Left renal pelvis (tissue), 4 donors: ENCODE measurements around the gene TMEM185B. TPM values are rescaled to one million over a fixed set of nuclear protein-coding genes. Genes with fewer than 3 reads are reported as not detected.
"Not testable (repeated sequence)": the region's sequence is repeated elsewhere in the genome, so short reads cannot be mapped to it uniquely, and the experiment has no call there.

Experiments used
- DNase-seq, 4 donors: peaks; one replicate each; pipeline ENCODE4 v3.0.0-alpha.2; 2013; ENCODE audit warnings: low read depth in 4 of 4, low spot score in 3 of 4
- polyA plus RNA-seq, 4 donors: library from polyadenylated mRNA; unstranded; fragments of 120-200 nt; gene quantifications; one replicate each; pipeline ENCODE4 v1.2.1, GENCODE V29; 2013; ENCODE audit not compliant: insufficient read length in 4 of 4

TMEM185B gene
- polyA plus RNA-seq = 10 to 100 TPM; 21.0 to 29.3 (median 24.3) TPM

DNA sequence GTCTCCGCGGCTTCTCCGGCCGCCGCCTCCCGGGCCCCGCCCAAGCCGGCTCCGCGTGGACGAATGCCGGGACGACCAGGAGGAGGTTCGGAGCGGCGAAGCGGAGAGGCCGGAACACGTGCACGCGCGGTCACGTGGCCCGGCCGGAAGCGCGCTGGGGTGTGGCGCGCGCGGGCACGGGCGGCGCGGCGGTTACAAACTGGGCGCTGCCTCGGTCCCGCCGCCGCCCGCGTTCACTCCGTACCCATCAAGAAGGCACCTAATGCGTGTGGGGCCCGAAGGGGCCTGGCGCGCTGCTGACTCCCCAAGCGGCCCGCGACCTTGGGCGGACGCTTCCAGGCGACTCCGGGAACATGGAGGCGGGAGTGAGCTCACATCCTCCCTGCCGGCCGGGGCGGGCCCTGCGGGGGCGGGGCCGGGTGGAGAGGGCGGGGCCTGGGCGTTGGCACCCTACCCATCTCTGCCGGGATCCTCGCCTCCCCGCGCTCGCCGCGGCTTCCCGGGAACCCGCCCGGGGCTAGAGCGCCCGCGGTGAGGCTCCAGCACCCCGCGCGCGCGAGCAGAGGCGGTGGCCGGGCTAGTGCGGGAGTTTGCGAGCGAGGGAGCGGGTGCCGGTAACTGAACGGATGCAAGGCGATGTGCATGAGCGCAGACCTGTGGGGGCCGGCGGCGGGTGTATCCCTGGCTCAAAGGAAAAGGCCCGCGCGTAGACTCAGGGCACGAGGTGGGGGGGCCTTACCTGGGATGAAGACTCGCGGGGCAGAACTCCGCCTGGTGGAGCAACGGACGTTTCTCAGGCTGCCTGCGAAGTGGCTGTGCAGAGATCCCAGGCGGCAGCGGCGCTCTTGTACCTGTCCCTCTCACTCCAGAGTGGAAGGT, at the start of gene TMEM185B:
Gene TMEM185B (minus strand): TSS at position 367 of the 879 bp plus-strand sequence. CDS start 424 bp downstream, outside the sequence.
- DNase-seq = peak; percentile 64 to 74 (median 72)

DNA sequence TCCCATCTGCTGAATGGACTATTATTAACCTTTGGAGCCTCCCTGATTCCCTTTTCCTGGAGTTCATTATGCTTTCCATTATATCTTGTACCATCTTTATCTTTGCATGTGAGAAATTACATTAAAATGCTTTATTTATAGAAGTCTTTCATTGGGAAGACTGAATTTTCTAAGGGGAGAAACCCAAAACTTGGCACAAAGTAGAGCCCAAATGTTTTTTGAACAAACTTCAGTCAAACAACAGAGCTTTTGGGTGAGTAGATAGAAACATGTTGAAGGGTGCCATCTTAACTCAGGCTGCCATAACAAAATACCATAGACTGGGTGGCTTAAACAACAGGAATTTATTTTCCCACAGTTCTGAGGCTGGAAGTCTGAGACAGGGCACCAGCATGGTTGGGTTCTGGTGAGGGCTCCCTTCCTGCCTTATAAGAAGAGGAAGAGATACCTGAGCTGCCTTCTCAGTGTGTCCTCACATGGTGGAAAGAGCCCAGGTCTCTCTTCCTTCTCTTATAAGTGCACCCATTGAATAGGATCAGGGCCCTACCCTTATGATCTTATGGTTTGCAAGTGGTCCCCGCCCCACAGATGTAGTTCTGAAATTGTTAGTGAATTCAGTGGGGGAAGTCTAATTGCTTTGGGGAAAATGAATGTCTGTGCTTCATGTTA, 48.6 kb upstream of the TMEM185B start:
- DNase-seq = no peak

DNA sequence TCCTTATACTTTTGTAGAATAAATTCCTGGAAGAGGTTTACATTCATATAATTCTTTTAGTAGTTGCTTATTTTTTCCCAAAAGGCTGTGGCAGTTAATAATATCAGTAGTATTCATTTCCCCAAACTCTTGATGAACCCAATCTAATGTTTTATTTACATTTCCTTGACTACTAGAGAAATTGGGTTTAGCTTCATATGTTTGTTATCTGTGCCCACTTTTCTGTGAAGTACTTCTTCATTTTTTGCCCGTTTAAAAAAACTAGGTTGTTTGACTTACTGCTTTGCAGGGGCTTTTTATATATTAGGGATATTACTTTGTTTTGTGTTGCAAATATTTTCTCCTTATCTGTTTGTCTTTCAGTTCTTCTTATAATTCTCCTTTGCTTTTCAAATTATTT, 46.6 kb upstream of the TMEM185B start:
- DNase-seq = no peak

DNA sequence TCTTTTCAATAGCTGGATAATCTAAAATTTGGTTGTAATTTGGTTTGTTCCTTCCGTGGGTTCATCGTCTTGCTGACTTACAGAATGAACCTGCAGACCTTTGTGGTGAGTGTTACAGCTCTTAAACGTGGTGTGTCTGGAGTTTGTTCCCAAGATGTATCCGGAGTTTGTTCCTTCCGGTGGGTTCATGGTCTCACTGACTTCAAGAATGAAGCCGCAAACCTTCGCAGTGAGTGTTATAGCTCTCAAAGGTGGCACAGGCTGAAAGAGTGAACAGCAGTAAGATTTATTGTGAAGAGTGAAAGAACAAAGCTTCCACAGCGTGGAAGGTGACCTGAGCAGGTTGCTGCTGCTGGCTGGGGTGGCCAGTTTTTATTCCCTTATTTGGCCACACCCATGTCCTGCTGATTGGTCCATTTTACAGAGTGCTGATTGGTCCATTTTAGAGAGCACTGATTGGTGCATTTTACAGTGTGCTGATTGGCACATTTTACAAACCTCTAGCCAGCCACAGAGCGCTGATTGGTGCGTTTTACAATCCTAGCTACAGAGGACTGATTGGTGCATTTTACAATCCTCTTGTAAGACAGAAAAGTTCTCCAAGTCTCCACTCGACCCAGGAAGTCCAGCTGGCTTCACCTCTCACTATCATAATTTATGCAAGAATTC, 46.0 kb upstream of the TMEM185B start:
- no peak for DNase-seq

DNA sequence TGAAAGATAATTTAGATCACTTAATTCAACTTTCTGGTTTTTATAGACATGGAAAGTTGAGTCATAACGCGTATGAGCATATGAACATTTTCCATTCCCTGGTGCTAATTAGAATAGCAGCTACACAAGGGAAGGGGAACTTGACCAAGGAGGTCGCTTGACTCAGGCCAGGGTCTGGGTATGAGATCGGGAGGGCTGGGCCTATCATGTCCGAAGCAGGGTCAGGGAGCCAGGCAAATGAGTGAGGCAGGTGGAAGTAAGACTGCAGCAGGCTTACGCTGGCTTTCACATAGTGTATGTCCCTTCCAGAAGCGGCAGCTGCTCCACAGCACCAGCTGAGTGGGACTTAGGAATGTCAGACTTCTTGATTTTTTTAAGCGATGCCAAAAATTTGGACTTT, 44.1 kb upstream of the TMEM185B start:
- no peak for DNase-seq

DNA sequence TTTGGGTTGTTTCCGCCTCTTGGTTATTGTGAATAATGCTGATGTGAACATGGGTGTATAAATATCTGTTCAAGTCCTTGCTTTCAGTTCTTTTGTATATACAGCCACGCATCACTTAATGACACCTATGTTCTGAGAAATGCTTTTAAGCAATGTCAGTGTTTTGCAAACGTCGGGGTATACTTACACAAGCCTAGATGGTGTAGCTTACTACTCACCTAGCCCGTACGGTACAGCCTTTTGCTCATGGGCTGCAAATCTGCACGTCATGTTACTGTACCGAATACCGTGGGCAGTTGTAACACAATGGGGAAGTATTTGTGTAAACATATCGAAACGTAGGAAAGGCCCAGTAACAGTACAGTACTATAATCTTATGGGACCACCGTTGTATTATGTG, 41.8 kb upstream of the TMEM185B start:
- no peak for DNase-seq

DNA sequence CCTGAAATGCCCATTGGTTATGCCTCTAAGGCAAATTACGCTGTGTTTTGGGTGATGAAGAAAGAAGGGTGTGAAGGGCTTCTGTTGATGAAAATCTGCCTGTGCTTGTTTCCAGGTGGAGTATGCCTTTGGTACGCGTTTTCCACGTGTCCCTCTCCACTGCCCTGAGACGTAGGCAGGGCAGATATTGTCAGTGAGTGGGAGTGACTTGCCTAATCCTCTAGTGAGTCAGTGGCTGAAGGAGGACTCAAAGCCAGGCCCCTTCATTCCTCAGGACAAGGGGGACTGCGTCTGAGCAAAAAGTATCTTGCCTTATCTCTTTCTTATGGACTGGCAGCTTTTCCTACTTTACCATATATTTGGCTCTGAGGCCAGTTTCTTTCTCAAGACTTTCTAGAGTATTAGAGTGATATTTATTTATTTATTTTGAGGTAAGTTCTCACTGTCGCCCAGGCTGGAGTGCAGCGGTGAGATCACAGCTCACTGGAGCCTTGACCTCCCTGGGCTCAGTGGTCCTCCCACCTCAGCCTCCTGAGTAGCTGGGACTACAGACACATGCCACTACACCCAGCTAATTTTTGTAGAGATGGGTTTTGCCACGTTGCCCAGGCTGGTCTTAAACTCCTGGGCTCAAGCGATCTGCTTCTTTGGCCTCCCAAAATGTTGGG, 39.7 kb upstream of the TMEM185B start:
- no peak for DNase-seq

DNA sequence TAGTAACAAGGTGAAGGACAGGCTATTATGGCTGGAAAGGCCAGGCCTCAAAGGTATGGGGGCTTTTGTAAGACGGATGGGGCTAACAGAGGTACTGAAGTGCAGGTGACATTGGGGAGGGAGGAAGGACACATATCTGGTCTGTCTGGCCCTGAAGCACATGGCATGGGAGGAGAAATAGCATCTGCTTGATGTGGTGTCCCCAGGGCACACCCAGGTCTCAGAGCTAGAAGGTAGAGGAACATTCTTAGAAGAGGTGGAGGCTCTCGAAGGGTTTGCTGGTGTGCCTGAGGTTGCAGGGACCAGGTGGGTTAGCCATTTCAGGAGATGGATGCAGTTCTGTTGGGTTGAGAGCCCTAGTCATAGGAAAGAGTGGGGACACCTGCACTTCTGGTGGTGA, 39.0 kb upstream of the TMEM185B start:
- no peak for DNase-seq

DNA sequence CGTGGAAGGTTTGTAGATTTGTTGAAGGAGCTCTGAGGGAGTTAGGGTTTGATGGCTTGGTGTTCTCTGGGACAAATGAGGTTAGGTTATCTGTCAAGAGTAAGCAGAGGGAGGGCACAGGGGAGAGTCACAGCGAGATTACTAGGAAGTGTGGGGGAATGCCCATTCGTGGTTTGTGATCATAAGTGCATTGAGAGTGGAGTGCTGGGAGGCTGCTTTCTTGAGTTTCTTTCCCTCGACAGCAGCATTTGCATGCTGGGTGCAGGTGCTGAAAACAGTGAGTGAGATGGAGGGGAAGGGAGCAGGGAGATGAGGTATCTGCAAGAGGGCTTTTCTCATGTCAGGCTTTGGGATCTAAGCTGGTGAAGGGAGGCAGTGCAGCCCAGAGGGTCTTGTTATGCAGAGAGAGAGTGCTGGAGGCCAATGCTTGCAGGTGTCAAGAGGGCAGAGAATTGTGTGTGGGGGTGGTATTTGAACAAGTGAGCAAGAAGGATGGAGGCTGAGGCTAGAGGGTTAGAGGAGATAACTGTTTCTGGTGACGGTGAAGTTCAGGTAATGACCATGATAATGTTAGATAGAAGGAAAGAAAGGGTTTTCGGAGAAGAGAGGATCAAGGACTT, 38.3 kb upstream of the TMEM185B start:
- no peak for DNase-seq

DNA sequence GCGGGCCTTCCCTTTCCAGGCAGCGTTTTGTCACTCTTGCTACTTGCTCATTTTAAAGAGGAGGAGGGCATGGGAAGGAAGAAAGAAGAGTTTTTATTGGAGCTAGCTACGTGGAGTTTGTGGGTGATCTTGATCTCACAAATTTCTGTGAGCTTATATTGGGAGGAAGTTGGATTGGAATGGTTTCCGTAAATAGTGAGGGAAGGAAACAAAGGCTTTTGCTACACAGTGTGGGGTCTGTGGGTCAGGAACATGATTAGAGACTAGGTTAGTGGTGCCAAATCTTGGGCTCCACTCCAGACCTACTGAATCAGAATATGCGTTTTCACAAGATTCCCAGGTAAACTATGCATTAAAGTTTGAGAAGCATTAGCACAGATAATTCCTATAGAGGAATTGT, 37.5 kb upstream of the TMEM185B start:
- no peak for DNase-seq

DNA sequence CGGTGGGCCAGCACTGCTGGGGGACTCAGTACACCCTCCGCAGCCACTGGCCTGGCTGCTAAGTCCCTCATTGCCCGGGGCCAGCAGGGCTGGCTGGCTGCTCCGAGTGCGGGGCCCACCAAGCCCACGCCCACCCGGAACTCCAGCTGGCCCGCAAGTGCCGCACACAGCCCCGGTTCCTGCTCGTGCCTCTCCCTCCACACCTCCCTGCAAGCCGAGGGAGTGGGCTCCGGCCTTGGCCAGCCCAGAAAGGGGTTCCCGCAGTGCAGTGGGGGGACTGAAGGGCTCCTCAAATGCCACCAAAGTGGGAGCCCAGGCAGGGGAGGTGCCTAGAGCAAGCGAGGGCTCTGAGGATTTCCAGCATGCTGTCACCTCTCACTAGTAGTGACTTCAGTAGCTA, 36.7 kb upstream of the TMEM185B start:
- not testable (repeated sequence) for DNase-seq

DNA sequence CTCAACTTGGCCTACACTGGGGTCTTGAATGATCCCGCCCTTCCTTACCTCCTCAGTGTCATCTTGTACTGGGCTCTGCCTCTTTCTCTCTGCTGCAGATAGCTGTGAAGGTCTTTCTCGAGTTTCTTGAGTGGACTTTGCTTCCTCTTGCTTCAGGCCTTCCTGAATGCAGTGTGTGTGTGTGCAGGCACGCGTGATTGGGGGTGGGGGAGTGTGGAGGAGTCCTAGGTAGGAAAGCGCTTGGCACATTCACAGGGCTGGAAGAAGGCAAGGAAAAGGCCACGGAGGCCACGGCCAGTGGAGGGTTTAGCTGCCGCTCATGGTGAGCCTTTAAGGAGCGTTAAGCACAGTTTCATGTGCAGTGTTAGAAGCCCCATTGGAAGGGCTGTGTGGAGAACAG, 35.0 kb upstream of the TMEM185B start:
- DNase-seq = no peak

DNA sequence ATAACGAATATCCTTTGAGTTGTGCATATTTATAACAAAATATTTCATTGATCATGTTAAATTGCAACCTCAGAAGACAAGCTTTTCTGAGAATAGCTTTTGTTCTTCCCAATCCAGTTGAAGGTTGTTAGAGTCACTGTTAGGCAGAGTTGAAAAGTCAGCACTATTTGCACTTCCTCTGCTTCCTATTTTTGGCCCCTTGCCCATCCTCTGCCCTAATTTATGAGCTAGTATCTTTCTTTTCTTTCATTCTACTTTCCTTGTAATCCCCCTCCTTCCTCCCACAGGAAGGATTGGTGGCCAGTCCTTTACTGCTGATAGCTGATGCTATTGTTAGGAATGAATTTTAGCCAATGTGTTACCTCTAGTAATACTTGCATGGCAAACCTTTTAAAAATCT, 34.3 kb upstream of the TMEM185B start:
- no peak for DNase-seq

DNA sequence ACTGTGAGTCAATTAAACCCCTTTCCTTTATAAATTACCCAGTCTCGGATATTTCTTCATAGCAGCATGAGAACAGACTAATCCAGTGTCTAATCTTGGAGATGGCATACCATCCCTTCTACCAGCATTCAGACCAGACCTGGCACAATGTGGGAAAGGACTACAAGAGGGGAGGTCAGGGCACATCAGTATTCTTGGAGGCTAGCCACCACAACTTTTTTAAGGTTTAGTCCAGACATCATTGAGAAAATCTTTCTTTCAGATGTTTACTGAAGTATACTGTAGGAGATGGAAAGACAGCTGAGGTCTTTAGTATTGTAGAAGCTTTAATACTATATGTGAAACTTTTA, 33.4 kb upstream of the TMEM185B start:
- no peak for DNase-seq

DNA sequence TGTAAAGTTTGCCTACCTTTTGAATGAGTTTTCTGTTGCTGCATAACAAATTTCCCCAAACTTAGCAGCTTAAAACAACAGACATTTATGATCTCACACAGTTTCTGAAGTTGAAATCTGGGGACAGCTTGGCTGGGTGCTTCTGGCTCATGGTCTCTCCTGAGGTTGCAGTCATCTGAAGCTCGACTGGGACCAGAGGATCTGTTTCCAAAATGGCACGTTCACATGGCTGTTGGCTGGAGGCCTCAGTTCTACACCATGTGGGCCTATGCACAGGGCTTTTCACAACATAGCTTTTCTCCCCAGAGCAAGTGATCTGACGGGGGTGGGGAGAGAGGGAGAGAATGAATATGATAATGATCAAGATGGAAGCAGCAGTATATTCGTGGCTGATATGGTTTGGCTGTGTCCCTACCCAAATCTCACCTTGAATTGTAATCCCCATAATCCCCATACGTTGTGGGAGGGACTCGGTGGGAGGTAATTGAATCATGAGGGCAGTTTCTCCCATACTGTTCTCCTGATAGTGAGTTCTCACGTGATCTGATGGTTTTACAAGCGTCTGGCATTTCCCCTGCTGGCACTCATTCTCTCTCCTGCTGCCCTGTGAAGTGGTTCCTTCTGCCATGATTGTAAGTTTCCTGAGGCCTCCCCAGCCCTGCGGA, 32.9 kb upstream of the TMEM185B start:
- no peak for DNase-seq

DNA sequence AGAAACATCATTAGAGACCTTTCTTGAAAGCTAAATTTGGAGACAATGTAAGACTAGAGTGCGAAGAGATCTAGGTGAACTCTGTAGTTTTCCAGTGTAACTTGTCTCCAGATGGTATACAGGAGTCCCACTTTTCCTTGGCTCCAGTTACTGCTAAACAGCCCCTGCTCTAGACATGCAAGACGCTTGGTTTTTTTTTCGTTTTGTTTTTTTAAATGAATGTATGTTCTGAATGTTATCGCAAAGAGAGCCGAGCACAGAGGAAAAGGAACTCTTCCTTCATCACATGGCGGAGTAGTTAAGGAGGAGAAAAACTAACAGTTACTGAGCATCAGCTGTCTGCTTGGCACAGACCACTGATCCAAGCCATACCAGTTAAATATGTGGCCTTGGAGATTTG, 31.9 kb upstream of the TMEM185B start:
- DNase-seq = no peak

DNA sequence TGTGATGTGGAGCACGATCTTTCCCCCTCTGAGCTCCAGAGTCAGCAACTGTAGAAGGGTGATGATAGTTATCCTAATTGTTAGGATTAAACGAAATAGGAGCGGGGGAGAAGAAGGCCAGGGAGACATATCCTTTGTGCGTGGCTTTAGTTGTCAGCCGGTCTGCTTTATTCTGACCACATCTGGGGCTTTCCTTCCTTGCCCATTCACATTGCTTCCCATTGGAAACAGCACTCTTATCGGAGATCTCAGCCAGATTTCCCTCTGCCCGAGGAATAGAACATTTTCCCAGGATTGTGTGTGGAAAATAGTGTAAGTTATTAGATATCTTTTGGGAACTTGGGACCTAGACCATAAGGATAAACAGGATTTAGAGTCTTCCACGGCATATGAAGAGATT, 31.0 kb upstream of the TMEM185B start:
- no peak for DNase-seq

DNA sequence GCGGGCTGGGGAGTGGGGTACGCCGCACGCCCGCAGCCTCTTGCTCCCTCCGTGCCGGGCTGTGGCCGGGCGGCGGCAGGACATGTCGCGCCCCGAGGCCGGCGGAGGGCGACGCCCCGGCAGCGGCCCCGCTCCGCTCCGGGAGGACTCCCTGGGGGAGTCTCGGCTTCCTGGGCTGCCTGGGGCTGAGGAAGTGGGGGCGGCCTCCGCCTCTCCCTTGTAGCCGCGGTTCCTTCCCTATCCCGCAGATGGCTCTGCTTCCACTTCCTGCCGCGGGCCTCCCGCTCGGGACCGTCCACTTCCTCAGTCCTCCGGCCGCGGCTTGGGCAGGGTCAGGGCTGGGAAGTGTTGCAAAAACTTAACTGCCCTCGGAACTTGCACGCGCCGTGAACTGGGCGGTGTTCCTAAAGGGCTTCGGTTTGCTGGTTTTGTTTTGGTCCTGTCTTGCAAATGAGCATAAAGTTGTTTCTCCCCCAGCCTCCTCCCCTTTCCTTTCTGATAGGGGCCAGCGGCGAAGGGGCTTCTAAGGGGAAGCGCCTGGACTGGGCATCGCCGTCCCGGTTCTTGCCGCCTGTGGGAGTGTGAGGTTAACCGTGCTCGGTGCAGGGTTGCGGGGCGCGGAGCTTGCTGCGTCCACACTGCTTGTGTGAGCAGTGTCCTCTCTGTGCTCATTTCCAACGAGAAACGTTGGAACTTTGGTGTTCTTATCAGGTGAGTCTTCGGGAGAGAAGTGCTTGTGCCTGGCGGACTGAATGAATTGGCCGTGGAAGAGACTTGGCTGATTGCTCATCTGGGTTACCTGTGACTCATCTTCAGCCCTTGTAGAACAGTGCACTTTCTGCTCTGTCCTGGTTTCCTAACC, 30.1 kb upstream of the TMEM185B start:
- peak in 3 of 4 donors; percentile 32 to 58 (median 48) for DNase-seq
